HEK293T (cell line): ENCODE data around the gene BCL2L11.

Source experiments
- CTCF ChIA-PET: fragments of 350-600 bp; formaldehyde crosslinking; extraction: SDS; loops from one replicate; lab custom pipeline; 2021; ENCODE audit warnings: antibody characterized with exemption, inconsistent platforms; lab: Yijun Ruan, JAX
- POLR2A ChIA-PET: fragments of 350-600 bp; formaldehyde crosslinking; extraction: SDS; loops from one replicate; lab custom pipeline; 2020; ENCODE audit warnings: antibody characterized with exemption, inconsistent platforms; lab: Yijun Ruan, JAX
- DNase-seq: peaks from one replicate; pipeline ENCODE4 v3.0.0; 2012; ENCODE audit warnings: mixed read lengths; ENCODE audit errors: extremely low spot score
- ARNT ChIP-seq: fragments of 450-650 bp; IDR thresholded peaks from 2 replicates; pipeline ENCODE4 v1.6.1; 2017; ENCODE audit warnings: mild to moderate bottlenecking
- BHLHE40 ChIP-seq: fragments of 450-650 bp; IDR thresholded peaks from 2 replicates; pipeline ENCODE4 v1.6.1; 2016; ENCODE audit warnings: mild to moderate bottlenecking, moderate library complexity, borderline replicate concordance
- CTBP1 ChIP-seq: fragments of 450-650 bp; IDR thresholded peaks from 2 replicates; pipeline ENCODE4 v1.6.1; 2016; ENCODE audit warnings: borderline replicate concordance
- ELF4 ChIP-seq: fragments of 450-650 bp; IDR thresholded peaks from 2 replicates; pipeline ENCODE4 v1.6.1; 2017; ENCODE audit warnings: antibody characterized with exemption
- FOXA1 ChIP-seq: fragments of 450-650 bp; IDR thresholded peaks from 2 replicates; pipeline ENCODE4 v1.6.1; 2016; ENCODE audit warnings: mild to moderate bottlenecking
- FOXK2 ChIP-seq: fragments of 450-650 bp; IDR thresholded peaks from 2 replicates; pipeline ENCODE4 v1.6.1; 2016; ENCODE audit warnings: mild to moderate bottlenecking
- FOXM1 ChIP-seq: fragments of 450-650 bp; IDR thresholded peaks from 2 replicates; pipeline ENCODE4 v1.6.1; 2017; ENCODE audit warnings: mild to moderate bottlenecking, borderline replicate concordance
- HDGF ChIP-seq: fragments of 450-650 bp; IDR thresholded peaks from 2 replicates; pipeline ENCODE4 v1.6.1; 2017; ENCODE audit warnings: antibody characterized with exemption, borderline replicate concordance
- L3MBTL2 ChIP-seq: fragments of 450-650 bp; conservative IDR thresholded peaks from 2 replicates; pipeline ENCODE4 v1.6.1; 2016; ENCODE audit warnings: mild to moderate bottlenecking
- LEF1 ChIP-seq: fragments of 450-650 bp; IDR thresholded peaks from 2 replicates; pipeline ENCODE4 v1.6.1; 2017; ENCODE audit warnings: mild to moderate bottlenecking, borderline replicate concordance
- NFRKB ChIP-seq: fragments of 450-650 bp; IDR thresholded peaks from 2 replicates; pipeline ENCODE4 v1.6.1; 2016; ENCODE audit warnings: mild to moderate bottlenecking, moderate library complexity
- PKNOX1 ChIP-seq: fragments of 450-650 bp; IDR thresholded peaks from 2 replicates; pipeline ENCODE4 v1.6.1; 2016
- SP1 ChIP-seq: fragments of 450-650 bp; IDR thresholded peaks from 2 replicates; pipeline ENCODE4 v1.6.1; 2017
- SUZ12 ChIP-seq: fragments of 450-650 bp; IDR thresholded peaks from 2 replicates; pipeline ENCODE4 v1.6.1; 2016; ENCODE audit warnings: mild to moderate bottlenecking
- TARDBP ChIP-seq: fragments of 450-650 bp; IDR thresholded peaks from 2 replicates; pipeline ENCODE4 v1.6.1; 2016
- ZNF384 ChIP-seq: fragments of 450-650 bp; IDR thresholded peaks from 2 replicates; pipeline ENCODE4 v1.6.1; 2016

The BCL2L11 gene

GRCh38 chr2:111122631-111123421 is 2.1 kb downstream of the BCL2L11 start:
- POLR2A ChIA-PET, result no interaction called here
- no peak for TF ChIP-seq ARNT
- TF ChIP-seq CTBP1, result no peak
- no peak for TF ChIP-seq L3MBTL2
- TF ChIP-seq SUZ12, result no peak
- no peak for TF ChIP-seq FOXK2
- no peak for TF ChIP-seq SP1
- no peak for TF ChIP-seq ELF4
- TF ChIP-seq LEF1, result no peak
- TF ChIP-seq HDGF, result no peak
- no peak for TF ChIP-seq ZNF384
- no peak for TF ChIP-seq PKNOX1
- no peak for TF ChIP-seq NFRKB
- TF ChIP-seq BHLHE40, result no peak
- TF ChIP-seq FOXM1, result no peak
- TF ChIP-seq TARDBP, result no peak
- TF ChIP-seq FOXA1, result no peak
- peak; percentile 61 for DNase-seq
- CTCF ChIA-PET, result no interaction called here

DNA sequence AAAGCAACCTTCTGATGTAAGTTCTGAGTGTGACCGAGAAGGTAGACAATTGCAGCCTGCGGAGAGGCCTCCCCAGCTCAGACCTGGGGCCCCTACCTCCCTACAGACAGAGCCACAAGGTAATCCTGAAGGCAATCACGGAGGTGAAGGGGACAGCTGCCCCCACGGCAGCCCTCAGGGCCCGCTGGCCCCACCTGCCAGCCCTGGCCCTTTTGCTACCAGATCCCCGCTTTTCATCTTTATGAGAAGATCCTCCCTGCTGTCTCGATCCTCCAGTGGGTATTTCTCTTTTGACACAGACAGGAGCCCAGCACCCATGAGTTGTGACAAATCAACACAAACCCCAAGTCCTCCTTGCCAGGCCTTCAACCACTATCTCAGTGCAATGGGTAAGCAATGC is 3.0 kb downstream of the BCL2L11 start:
- ChIA-PET CTCF (no interaction called here), POLR2A (interaction anchor here (1.2 kb wide), 1 partner anchor 21 kb away, joined by 3 read pairs; no protein-coding TSS in a partner anchor)
- DNase-seq, result no peak
- TF ChIP-seq ELF4 (no peak), HDGF (no peak), BHLHE40 (no peak), CTBP1 (no peak), PKNOX1 (no peak), TARDBP (no peak), SUZ12 (no peak), FOXA1 (no peak), SP1 (no peak), NFRKB (no peak), FOXM1 (no peak), ARNT (no peak), ZNF384 (no peak), FOXK2 (no peak), LEF1 (no peak), L3MBTL2 (no peak)

DNA sequence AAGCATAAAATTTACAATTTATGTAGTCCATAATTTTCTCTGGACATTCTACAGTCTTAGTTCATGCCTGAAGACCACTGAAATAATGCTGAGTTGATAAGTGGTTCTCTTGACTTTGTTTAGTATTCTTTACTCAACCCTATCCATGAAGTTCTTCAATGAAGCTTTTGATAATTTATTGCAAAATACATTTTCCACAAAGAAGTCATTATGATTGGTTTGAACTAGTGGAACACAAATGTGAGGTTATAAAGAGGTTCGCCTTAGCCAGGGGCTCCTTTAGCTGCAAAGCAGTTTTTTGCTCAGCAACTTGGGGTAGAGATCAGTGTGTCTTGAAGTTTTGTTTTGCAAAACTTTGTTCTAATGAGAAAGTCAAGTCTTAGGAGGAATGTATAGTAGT is 5.9 kb downstream of the BCL2L11 start:
- TF ChIP-seq ZNF384 (no peak), TARDBP (no peak), HDGF (no peak)
- DNase-seq, result no peak
- POLR2A ChIA-PET, result interaction anchor here (1.2 kb wide), 1 partner anchor 42 kb away, joined by 3 read pairs; no protein-coding TSS in a partner anchor
- CTCF ChIA-PET, result interaction anchor here (0.5 kb wide), 1 partner anchor 827 kb away, joined by 3 read pairs; no protein-coding TSS in a partner anchor

GRCh38 chr2:111127351-111127750 is 6.6 kb downstream of the BCL2L11 start:
- ChIA-PET CTCF (interaction anchor here (1.0 kb wide), 1 partner anchor 21 kb away, joined by 3 read pairs; no protein-coding TSS in a partner anchor), POLR2A (no interaction called here)
- DNase-seq, result no peak
- TF ChIP-seq ZNF384 (peak; percentile 45; the same call in 1 of the 2 replicates), L3MBTL2 (no peak)

- ChIA-PET CTCF (interaction anchor here (1.0 kb wide), 1 partner anchor 20 kb away, joined by 3 read pairs; no protein-coding TSS in a partner anchor), POLR2A (no interaction called here)
- TF ChIP-seq L3MBTL2, result no peak
- TF ChIP-seq BHLHE40, result no peak
- no peak for TF ChIP-seq SUZ12
- TF ChIP-seq FOXA1, result no peak
- TF ChIP-seq CTBP1, result no peak
- TF ChIP-seq FOXM1, result no peak
- no peak for TF ChIP-seq ZNF384
- no peak for TF ChIP-seq ELF4
- TF ChIP-seq ARNT, result no peak
- no peak for TF ChIP-seq NFRKB
- no peak for TF ChIP-seq FOXK2
- no peak for TF ChIP-seq PKNOX1
- no peak for TF ChIP-seq LEF1
- no peak for TF ChIP-seq SP1
- no peak for TF ChIP-seq HDGF
- TF ChIP-seq TARDBP, result no peak
- DNase-seq, result no peak
Observed at GRCh38 chr2:111128096-111128495, 7.4 kb downstream of the BCL2L11 start.

GRCh38 chr2:111133603-111134002 is 12.9 kb downstream of the BCL2L11 start:
- ChIA-PET POLR2A (no interaction called here), CTCF (interaction anchor here (1.2 to 2.4 kb wide), 2 partner anchors 11 to 34 kb away, joined by 3 to 13 read pairs; no protein-coding TSS in a partner anchor)
- TF ChIP-seq LEF1 (no peak), FOXK2 (no peak)
- no peak for DNase-seq
